HG02973 (cell line): ENCODE measurements around the gene SLC5A1.

Experiments
- ATAC-seq: cut with Tn5 transposase; IDR thresholded peaks from one replicate; pipeline ENCODE4 v1.9.1; 2021; ENCODE audit warnings: moderate library complexity; ENCODE audit not compliant: unreplicated experiment

SLC5A1 gene

GRCh38 chr22:32050678-32051515, 7.8 kb downstream of the SLC5A1 start:
- ATAC-seq, result no peak

GRCh38 chr22:32052244-32052643, 9.2 kb downstream of the SLC5A1 start:
- no peak for ATAC-seq

- ATAC-seq, result no peak
Measured at GRCh38 chr22:32052936-32053791, 10.1 kb downstream of the SLC5A1 start.

DNA sequence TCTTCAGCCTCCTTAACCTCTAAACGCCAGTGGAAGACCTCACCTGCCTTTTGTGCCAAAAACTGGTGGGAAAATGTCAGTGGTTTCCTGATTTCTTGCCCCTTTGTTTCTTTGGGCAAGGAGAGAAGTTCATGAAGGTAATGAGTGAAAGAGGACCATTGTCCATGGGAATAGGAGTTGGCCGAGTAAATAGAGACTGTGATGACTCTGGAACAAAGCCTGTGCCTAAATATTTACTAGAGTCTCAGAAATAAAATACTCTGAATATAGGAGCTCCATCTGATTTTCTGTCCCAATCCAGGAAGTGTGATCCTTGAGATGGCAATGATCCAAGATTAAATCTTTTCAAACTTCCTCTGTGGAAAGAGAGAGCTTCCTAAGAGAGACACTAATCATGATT, 12.0 kb downstream of the SLC5A1 start:
- no peak for ATAC-seq

GRCh38 chr22:32058656-32059260, 15.7 kb downstream of the SLC5A1 start:
- no peak for ATAC-seq

DNA sequence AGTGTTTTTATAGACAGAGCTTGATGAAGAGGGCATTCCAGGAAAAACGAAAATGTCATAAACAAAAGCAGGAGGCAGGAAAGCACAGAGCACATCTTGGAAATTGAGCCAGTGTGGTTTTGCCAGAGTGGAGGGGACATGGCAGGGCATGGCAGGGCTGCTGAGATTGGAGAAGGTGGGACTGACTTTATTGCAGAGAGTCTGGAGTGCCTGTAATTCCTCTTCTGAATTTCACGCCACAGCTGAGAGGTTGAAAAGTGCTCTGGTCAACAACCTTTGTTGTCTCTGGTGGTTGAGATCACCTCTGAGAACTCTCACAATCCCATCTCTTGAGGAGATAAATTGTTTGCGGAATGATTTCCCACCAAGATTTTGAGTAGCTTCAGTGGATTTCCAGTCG, 16.4 kb downstream of the SLC5A1 start:
- ATAC-seq, result no peak

DNA sequence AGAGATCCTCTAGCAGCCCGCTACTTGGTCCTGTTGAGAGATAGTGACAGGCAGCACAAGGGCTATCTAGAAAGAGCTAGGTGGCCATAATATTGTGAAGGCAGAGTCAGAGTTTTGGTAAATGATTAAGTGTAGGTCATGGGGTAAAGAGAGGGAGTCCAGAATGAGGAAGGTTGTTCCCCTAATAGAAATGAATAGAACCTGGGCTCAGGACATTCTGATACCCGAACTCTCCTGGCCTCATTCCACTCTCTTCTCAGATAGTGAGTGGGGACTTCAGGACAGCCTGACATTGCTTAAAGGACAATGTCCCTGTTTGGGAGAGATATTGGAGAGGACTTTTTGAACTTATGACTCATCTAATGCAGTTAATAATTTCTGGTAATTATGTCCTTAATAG, 20.6 kb downstream of the SLC5A1 start:
- no peak for ATAC-seq

GRCh38 chr22:32066820-32067219, 23.8 kb downstream of the SLC5A1 start:
- ATAC-seq, result no peak

DNA sequence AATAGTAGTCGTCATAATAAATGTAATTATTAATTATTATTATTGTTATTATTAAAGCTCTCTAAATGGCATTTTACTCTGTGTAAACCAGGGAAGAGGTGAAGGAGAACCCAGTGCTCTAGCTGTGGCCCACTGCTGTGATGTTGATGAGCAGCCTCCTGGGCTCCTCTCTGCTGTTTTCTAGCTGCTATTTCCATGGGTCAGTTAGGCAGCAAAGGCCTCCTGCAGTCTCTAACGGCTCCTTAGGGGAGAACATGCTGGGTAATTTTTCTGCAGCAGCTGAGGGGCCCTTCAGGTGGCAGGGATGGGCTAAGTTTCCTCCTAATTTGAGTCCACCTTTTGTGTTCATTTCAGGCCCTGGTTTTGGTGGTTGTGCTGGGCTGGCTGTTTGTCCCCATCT, 24.6 kb downstream of the SLC5A1 start:
- ATAC-seq, result no peak

- no peak for ATAC-seq
Measured at GRCh38 chr22:32069579-32070372, 26.7 kb downstream of the SLC5A1 start.

GRCh38 chr22:32073262-32073661, 30.2 kb downstream of the SLC5A1 start:
- ATAC-seq, result no peak

DNA sequence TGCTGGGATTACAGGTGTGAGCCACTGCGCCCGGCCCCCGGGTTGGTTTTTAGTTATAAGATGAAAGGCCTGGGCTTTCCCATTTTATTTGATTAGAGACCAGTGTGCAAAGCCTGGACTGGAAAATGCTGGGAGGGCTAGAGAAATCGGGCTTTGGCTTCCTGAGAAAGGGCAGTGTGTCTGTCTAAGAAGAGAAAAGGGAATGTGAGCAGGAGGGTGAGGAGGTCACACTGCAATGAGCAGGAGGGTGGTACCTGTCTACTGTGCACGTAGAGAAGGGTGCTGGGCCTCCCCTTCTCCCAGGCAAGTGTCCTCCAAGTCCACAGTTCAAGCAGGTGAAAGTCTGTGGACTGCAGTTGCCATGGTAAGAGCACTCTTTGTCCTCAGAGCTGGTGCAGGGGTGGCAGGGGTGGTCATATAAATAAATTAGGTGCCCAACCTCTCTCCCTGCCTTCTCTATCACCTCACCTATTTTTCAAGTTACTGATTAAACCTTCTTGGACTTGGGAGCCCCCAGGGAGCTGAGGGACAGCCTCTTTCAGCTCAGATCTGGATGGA, 30.8 kb downstream of the SLC5A1 start:
- no peak for ATAC-seq

GRCh38 chr22:32075997-32076760, 33.1 kb downstream of the SLC5A1 start:
- no peak for ATAC-seq

DNA sequence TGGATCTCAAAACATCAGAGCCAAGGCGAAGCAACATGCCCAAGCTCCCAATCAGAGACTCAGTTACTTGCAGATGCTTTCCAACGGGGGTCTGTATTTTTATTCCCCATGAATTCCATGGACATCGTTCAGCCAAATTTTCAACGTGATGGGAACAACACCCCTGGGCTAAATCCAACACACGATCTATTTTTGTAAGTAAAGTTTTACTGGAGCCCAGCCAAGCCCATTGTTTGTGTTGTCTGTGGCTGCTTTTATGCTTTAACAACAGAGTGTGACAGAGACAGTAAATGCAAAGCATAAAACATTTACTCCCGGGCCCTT, 33.7 kb downstream of the SLC5A1 start:
- no peak for ATAC-seq

DNA sequence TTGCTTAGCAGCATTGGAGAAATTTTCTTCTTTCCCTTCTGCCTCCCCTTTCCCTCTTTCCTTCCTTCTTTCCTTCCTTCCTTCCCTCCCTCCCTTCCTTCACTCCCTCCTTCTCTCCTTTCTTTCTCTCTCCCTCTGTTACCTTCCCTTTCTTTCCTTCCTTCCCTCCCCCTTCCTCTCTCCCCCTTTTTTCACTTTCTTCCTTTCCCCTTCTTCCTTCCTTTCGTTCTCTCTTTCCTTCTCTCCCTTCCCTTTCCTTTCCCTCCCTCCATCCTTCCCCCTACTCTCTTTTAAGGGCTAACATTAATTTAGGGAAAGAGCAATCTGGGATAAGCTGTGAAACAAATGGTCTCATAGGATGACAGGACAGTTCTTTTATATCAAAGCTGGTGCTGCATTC, 34.1 kb downstream of the SLC5A1 start:
- ATAC-seq, result no peak

DNA sequence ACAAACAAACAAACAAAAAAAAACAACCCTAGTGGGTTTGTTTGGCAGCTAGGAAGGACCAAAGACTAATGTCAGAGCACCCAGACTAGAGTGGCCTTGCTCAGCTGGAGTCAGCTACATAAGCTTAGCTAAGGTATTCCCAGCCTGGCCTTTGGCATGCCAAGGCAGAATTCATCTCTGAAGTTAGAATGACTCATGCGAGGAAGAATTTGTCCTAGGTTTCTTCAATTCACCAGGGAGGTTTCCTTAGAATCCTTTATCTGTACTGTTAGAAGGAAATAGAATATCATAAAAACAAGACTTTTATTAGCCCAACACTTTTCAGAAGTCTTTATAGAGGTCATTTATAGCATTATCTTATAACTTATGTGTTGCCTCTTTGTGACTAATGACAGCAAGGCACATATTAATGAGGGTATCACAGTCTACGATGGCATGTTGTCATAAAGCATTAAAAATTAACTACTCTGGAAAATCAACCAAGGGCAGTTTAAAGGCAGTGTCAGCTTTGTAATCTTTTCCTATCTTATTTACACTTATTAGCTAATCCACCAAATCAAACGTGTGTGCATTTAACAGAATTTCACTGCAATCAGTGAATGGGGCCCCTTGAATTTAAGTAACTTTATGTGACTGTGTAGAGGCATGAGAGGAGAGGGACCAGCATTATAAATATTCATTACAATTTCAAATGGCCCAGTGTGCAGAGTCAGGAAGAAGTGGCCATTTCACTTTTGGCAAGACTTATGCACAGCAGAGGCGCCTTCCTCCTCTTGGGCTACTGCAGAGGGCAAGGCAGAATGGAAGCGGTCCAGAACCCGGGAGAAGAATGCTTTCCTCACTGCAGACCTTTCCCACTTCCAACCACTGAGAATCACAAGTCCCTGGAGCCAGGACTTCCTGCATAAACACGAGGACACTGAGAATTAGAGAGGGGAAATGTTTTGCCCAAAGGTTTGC, 36.3 kb downstream of the SLC5A1 start:
- no peak for ATAC-seq

DNA sequence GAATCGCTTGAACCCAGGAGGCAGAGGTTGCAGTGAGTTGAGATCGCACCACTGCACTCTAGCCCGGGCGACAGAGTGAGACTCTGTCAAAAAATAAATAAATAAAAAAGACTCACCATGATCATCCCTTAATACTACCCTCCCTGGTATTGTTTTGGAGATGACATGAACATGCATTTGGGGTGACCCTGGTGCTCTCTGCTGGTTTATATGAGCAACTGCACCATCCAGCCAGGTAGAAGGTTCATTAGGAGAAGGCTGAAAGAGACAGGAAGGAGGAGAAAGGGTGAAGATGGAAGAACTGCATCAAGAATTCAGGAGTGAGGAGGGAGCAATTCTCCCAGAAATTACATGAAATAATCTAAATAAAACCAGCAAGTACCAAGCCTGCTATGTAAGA, 37.8 kb downstream of the SLC5A1 start:
- no peak for ATAC-seq

DNA sequence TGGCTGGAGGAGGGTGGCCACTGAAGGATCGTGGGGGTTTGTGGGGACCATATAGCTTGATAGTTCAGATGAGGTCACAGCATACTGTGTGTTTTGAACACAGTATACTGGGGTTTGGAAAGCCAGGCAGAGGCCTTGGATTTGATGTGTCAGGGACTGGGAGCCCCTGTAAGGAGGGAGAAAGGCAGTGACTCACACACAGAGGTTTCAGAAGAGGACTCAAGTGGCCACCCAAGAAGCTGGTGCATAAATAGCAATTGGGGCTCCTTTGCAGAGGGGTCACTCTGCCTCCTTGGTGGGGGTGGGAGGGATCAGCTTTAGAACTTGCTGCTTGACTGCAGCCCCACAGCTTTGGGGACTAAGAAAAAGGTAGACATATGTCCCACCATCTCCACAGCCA, 39.3 kb downstream of the SLC5A1 start:
- ATAC-seq, result no peak

DNA sequence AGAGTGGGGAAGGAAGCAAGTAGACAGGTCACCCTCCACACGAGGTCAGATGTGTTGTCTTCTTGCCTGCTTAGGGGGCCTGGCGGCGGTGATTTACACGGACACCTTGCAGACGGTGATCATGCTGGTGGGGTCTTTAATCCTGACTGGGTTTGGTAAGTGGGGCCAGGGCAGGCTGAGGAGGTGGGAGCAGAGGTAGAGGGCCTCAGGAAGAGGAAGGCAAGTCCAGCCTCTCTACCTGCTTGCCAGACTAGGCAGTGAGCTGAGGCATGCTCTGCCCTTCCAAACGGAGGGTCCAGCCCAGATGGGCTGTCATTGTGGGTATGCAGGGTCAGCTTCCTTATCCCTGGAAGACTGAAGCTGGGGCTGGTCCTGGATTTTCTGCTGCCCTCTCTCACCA, 39.9 kb downstream of the SLC5A1 start:
- ATAC-seq, result no peak
